Measurements from ENCODE around the gene CFAP46. TPM values are rescaled to one million over a fixed set of nuclear protein-coding genes. Genes with fewer than 3 reads are reported as not detected.
A peak's percentile ranks its signal among the peaks of the same experiment; 100 is the strongest.

CFAP46 gene
- total and polyA plus RNA-seq, 2 of the 4 experiments (the other 2 are of a cell fraction), result 1.3 to 1.8 TPM

DNA sequence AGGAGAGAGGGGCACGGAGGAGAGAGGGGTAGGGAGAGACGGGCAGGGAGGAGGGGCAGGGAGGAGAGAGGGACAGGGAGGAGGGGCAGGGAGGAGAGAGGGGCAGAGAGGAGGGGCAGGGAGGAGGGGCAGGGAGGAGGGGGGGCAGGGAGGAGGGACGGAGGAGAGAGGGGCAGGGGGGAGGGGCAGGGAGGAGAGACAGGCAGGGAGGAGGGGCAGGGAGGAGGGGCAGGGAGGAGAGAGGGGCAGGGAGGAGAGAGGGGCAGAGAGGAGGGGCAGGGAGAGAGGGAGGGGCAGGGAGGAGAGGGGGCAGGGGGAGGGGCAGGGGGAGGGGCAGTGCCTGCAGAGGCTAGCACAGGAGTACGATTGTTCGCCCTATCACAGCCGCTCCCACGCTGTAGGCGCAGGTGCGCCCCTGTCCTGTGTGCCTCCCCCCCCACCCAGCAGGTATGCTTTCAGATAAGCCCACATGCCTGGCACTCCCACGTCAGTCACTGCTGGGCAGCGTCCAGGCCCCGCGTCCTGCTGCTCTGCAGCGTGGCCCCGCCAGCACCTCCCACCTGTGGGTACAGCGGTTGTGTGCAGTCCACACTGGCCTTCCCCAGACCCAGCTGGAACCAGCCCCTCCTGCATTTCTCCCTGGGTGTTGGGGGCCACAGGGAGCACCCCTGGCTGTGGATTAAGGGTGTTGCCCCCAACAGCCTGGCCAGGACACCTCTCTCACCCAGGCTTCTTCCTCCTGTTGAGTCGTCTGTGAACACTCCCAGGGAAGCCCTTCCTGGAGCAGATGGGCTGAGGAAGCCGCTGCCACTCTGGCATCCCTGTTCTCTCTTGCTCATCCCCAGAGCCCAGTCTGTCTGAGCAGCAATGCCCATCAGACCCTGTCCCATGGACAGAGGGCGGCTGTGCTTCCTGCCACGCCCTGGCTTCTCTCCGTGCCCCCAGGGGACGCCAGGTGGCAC lies 167.2 kb downstream of the CFAP46 start (continued):
- no peak for TF ChIP-seq MAFK (IDR thresholded peaks at IDR 0.05; ENCODE audit: low read depth, low read length)
- TF ChIP-seq SMC3 (IDR thresholded peaks at IDR 0.05; ENCODE audit: low read depth, low read length), result no peak

DNA sequence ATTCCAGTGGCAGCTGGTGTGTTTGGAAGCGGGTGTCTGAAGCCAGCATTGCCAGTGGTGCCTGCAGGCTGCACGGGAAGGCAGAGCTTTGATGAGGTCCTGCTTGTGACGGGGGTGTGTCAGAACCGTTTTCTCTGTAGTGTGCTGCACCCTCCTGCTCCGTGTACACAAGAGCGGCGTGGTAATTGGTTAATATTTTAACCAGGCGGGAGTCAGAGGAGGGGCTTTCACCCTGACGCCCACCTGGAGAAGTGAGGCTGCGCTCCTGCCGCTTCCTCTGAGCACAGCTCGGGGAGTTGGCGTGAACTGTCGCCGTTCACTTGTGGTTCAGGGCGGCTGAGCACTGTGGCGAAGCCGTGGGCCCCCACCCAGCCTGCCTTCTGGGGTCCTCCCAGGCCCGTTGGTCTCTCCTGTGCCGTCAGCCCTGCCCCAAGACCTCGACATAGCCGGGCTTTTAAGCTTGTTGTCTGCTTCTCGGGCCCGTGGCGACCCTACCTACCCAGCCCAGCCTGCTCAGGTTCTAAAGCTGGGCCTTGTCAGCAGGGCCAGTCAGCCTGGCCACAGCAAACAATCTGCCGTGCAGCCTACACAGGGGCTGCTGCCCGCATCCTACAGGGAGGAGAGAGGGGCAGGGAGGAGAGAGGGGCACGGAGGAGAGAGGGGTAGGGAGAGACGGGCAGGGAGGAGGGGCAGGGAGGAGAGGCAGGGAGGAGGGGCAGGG lies 168.0 kb downstream of the CFAP46 start:
- CTCF ChIA-PET, result no interaction called here
- Histone ChIP-seq H3K4me2 (ENCODE audit: low read depth, low read length) (no peak overlapping the region), H3K9me1 (ENCODE audit: insufficient read depth, low read length) (no peaks in the 10 kb centered on the region), H2AK5ac (ENCODE audit: low read depth, low read length) (no peak overlapping the region), H3K9ac (ENCODE audit: low read depth, low read length) (no peak overlapping the region), H2AFZ (replicated peaks; ENCODE audit: low read length, poor library complexity) (no peak overlapping the region), H3K4me3 (ENCODE audit: insufficient read depth, low read depth, low read length) (no peak overlapping the region), H4K20me1 (ENCODE audit: insufficient read depth, low read length) (peaks cover 3% of the 10 kb centered on the region; the same call in 1 of the 2 replicates), H3K14ac (replicated peaks; ENCODE audit: low read depth, low read length) (no peak overlapping the region), H2BK15ac (ENCODE audit: low read depth, low read length) (no peak overlapping the region), H3K36me3 (ENCODE audit: control insufficient read depth, insufficient read depth, low read length) (peaks cover 1% of the 10 kb centered on the region; the same call in 1 of the 2 replicates), H2BK20ac (ENCODE audit: low read depth, low read length) (no peak overlapping the region), H3K56ac (ENCODE audit: extremely low read depth, insufficient read depth, low read length) (no peak overlapping the region), H4K5ac (ENCODE audit: low read depth, low read length) (no peak overlapping the region), H2BK120ac (ENCODE audit: low read depth, low read length) (no peak overlapping the region), H3K23ac (ENCODE audit: low read depth, low read length) (no peak overlapping the region), H2AK9ac (replicated peaks; ENCODE audit: low read depth, low read length, poor library complexity) (peak overlapping the region; percentile 55), H3K18ac (ENCODE audit: low read depth, low read length) (no peak overlapping the region), H3K9me3 (ENCODE audit: control insufficient read depth, insufficient read depth, low read length) (no peaks in the 10 kb centered on the region), H3K27ac (ENCODE audit: insufficient read depth, low read length) (no peak overlapping the region), H3K4ac (ENCODE audit: low read depth, low read length) (no peak overlapping the region), H3K27me3 (ENCODE audit: control insufficient read depth, insufficient read depth, low read length) (no peaks in the 10 kb centered on the region), H4K8ac (ENCODE audit: low read depth in 2 of 2, low read length in 2 of 2) (no peak overlapping the region), H3K79me1 (ENCODE audit: low read depth in 1 of 2, low read length in 2 of 2) (no peaks in the 10 kb centered on the region), H2BK5ac (ENCODE audit: low read depth, low read length, poor library complexity, severe bottlenecking) (no peak overlapping the region), H4K91ac (ENCODE audit: insufficient read depth, low read depth, low read length) (no peak overlapping the region), H3K4me1 (ENCODE audit: control insufficient read depth, insufficient read depth, low read length) (no peaks in the 10 kb centered on the region)
- WGBS, 2 experiments (ENCODE audit: extremely low coverage in 2 of 2, insufficient read length in 1 of 2), result 74% methylated on average over 11 of the region's 29 CpGs; no CpG with 5 or more reads in 1 of the 2 experiments
- intact Hi-C loops (cut with micrococcal nuclease) (no loop called here), in situ Hi-C loops (cut with MboI; ENCODE audit: low sequenced_read_pairs) (loop anchor here (10.0 kb wide), 1 partner anchor 120 kb away; no protein-coding TSS in a partner anchor), dilution Hi-C loops (cut with HindIII; ENCODE audit: low sequenced_read_pairs, unreplicated experiment) (no loop called here)
- TF ChIP-seq RFX5 (IDR thresholded peaks at IDR 0.05; ENCODE audit: low read depth, low read length) (no peak), SMC3 (IDR thresholded peaks at IDR 0.05; ENCODE audit: low read depth, low read length) (no peak), CHD1 (IDR thresholded peaks at IDR 0.05; ENCODE audit: low read depth, low read length) (no peak), CEBPB (IDR thresholded peaks at IDR 0.05; ENCODE audit: low read depth, low read length) (no peak), MXI1 (IDR thresholded peaks at IDR 0.05; ENCODE audit: borderline replicate concordance, low read depth, low read length) (no peak), NFE2L2 (IDR thresholded peaks at IDR 0.05; ENCODE audit: low read depth, low read length) (no peak), RCOR1 (IDR thresholded peaks at IDR 0.05; ENCODE audit: insufficient replicate concordance, low read length) (no peak)
- TF ChIP-seq, protein P1, sequence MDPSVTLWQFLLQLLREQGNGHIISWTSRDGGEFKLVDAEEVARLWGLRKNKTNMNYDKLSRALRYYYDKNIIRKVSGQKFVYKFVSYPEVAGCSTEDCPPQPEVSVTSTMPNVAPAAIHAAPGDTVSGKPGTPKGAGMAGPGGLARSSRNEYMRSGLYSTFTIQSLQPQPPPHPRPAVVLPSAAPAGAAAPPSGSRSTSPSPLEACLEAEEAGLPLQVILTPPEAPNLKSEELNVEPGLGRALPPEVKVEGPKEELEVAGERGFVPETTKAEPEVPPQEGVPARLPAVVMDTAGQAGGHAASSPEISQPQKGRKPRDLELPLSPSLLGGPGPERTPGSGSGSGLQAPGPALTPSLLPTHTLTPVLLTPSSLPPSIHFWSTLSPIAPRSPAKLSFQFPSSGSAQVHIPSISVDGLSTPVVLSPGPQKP (IDR thresholded peaks at IDR 0.05; ENCODE audit: borderline replicate concordance, low read depth, low read length), result no peak
- TF ChIP-seq, protein P2, sequence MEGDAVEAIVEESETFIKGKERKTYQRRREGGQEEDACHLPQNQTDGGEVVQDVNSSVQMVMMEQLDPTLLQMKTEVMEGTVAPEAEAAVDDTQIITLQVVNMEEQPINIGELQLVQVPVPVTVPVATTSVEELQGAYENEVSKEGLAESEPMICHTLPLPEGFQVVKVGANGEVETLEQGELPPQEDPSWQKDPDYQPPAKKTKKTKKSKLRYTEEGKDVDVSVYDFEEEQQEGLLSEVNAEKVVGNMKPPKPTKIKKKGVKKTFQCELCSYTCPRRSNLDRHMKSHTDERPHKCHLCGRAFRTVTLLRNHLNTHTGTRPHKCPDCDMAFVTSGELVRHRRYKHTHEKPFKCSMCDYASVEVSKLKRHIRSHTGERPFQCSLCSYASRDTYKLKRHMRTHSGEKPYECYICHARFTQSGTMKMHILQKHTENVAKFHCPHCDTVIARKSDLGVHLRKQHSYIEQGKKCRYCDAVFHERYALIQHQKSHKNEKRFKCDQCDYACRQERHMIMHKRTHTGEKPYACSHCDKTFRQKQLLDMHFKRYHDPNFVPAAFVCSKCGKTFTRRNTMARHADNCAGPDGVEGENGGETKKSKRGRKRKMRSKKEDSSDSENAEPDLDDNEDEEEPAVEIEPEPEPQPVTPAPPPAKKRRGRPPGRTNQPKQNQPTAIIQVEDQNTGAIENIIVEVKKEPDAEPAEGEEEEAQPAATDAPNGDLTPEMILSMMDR (conservative IDR thresholded peaks at IDR 0.05; ENCODE audit: low read depth, low read length), result no peak
- DNase-seq, result no peak
- POLR2A ChIA-PET (ENCODE audit: unreplicated experiment), result no interaction called here
- BruUV-seq (replicated peaks), result no TSS peak
- ATAC-seq (ENCODE audit: low read depth), result no peak
